ENCODE results near the gene TMEM97.

GRCh38 chr17:28345419-28346198, 26.6 kb downstream of the TMEM97 start:
- TF ChIP-seq CTCF (IDR thresholded peaks at IDR 0.05 in 4 of 5, conservative IDR thresholded peaks at IDR 0.05 in 1 of 5), result no peak
- TF ChIP-seq POLR2A (IDR thresholded peaks at IDR 0.05), result no peak
